Amniotic epithelial cell (primary cell): ENCODE results near the gene GMPPA.

Experiments used
- DNase-seq: peaks from one replicate; pipeline ENCODE4 v3.0.0-alpha.2; 2010; ENCODE audit warnings: low read depth

The GMPPA gene

DNA sequence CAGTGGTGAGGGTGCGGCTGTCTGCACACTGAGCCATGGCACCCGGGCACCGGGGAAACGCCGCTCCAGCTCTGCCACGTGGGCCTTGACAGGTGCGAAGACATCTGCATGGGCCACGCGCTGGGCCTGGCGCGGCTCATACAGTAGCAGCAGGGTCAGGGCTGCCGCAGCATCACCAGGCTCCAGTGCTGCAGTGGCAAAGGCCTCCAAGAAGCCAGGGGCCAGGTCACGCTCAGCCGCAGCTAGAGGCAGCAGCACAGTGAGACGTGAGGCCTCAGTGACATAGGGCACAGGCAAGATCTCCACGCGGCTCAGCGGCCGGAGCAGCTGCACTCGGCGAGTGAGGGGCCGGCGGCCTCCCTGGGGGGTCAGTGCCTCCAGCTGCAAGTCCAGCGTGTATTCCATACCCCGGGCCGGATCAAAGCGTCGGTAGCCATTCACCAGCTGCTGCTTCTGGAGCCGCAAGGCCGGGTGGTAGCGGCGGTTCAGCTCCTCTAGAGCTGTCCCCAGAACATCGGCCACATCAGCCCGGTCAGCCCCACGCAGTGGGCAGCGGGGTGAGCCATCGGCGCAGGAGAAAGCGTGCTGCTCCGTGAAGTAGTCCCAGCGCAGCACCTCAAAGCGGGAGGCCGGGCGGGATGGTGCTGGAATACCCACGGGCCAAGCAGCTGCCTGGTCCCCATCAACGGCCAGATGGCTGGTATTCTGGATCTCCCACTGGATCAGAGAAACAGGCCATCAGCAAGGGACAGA, 41.4 kb downstream of the GMPPA start:
- no peak for DNase-seq

DNA sequence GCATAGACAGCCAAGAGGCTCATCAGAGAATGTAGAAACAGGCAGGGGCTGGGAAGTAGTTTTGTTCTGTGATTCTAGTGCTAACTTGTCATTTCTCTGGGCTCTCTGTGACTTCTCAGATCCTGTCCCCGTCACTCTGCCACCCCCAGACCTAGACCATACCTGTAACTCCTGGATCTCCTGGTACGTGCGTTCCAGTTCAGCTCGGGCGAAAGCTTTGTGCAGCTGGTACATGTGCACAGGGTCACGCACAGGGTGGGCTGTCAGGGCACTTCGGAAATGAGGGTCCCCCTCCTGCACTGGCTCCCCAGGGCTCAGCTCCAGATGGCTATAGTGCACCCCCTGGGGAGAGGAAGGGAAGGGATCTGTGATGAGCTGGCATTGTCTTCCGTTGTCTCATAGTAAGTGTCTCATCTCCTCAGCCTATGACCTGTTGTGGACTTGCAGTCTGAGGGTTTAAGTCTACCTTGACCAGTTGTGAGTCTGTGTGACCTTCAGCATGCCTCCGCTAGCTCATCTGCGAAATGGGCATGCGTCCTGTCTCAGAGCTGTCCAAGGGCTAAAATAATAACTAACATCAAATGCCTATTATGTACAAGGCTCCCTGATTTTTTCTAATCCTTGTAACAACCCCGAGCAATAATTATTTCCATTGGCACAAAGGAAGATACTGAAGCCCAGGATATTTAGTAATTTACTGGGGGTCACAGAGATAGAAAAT, 42.3 kb downstream of the GMPPA start:
- no peak for DNase-seq

DNA sequence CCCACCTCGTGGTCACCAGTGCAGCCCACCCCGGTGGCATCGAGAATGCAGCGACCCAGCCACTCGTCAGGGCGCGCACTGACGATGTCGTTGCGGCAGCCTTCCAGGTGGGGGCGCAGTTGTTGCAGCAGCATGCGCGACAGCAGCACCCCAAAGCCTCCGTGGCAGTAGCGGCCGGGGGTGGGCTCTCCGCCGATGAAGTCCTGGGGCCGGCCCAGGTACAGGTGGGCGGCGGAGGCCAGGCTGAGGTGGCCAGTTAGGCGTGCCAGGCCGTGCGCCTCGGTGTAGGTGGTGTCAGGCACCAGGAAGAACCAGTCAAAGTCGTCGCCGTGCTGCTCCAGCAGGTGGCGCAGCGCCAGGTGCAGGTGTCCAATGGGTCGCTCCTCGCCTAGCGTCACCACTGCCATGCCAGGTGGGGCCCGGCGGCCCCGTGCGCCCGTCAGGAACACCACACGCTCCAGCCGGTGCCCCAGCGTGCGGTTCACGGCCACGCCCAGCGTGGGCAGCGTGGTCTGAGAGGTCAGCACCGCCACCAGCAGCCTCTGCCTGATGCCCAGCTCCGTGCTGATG, 43.0 kb downstream of the GMPPA start:
- DNase-seq = peak; percentile 52

DNA sequence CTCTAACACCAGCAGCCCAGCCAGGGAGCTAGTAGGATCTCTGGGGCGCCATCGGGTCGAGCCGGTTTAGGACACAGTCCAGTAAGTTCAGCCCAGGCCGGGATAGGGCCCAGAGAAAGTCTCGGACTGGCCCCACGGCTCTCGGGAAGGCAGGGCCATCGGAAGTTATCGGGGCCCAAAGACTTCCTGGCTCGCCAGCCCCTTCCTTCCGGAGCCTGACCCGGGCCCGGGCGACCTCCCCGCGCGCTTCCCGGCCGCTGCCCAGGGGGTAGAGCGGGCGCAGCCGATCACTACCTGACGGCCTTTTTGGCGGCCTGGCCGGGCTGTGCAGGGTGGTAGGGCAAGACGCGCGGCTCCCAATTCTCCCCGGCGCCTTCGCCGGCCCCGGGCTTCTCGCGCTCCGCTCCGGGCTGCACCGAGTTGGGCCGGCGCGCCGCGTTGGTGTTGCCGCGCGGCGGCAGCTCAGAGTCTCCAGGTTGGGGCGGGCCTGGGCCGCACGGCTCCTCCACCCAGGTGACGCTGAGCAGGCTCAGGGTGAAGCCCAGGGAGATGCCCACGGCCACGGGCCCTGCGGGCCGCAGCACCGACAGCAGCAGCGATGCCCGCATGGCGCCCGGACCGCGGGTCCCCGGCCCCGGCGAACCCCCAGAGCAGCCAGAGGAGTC, 44.4 kb downstream of the GMPPA start:
- no peak for DNase-seq

DNA sequence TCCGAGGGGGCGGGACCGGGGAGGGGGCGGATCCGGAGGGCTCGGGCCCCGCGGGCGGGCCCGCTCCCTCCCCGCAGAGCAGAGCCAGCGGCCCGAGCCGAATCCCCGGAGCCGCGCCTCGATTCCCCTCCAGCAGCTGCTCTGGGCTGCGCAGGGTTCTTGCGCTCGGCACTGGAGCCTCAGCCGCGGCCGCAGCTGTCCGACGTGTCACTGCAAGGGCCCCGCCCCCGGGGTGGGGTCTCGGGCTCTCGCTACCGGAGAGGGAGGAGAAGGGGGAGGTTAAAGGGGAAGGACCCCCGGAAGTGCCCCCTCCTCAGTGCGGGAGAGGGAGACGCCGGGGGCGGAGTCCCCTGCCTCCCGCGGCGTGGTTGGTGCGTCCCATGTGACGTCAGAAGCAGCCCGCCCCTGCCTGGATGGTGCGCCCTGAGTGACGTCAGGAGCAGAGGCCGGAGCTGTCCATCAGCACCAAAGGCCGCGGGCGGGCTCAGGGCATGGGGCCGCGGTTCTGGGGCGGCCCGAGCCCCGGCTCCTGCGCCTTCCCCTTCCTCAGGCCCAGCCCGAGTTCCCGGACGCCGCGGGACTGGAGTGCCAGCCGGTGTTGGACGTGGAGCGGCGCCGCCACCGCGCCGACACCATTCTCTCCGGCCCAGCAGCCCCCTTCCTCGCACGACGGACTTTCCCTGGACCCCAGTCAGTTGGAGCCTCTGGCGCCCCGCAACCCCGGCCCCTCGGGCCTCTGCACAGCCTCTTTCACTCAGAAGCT, 45.1 kb downstream of the GMPPA start, which contains the start of the genes CHPF and TMEM198:
TSS of gene CHPF (minus strand) at position 214 of the 763 bp plus-strand sequence. CDS start 271 bp downstream, outside the sequence.
TSS of gene TMEM198 (plus strand) at position 433 of the 763 bp plus-strand sequence. CDS start 700 bp downstream, outside the sequence.
- DNase-seq = peak; percentile 98

DNA sequence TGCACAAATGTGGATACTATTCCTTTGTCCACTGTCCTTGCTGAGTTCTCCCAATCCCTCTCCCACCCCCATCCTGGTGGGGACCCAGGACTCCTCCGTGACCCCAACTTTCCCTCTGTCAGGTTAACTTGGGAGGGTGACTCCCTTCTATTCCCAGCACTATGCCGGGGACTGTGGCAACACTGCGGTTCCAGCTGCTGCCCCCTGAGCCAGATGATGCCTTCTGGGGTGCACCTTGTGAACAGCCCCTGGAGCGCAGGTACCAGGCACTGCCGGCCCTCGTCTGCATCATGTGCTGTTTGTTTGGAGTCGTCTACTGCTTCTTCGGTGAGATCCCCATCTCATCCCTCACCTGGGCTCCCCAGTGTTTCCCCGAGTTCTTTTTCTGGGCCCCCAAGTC, 45.9 kb downstream of the GMPPA start:
- no peak for DNase-seq

DNA sequence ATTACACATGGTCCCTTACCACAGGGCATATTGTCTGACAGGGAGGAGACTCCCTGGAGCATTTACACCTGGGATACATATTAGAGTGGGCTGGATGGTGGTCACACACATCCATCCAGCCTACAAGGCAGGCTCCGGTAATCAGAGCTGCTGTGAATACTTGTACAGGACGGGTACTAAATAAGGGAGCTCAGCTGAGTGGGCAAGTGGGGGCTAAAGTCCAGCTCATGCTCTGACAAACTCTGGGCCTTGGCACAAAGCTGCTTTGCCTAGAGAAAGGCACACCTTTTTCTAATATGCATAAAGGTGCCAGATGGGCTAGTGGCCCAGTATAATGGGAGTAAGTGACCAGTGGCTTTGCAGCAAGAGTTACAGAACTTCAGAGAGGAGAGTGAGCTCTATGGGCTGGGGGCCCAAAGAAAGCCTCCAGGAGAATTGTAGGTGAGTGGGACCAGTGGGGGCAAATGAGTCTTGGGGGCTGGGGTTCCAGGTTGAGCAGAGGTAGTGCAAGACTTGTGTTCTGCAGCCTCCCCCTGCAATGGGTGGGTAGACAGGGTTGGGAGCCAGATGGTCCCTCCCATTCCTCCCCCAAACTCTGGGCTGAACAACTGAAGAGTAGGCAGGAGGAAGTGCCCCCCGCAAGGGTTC, 46.7 kb downstream of the GMPPA start:
- DNase-seq = no peak

DNA sequence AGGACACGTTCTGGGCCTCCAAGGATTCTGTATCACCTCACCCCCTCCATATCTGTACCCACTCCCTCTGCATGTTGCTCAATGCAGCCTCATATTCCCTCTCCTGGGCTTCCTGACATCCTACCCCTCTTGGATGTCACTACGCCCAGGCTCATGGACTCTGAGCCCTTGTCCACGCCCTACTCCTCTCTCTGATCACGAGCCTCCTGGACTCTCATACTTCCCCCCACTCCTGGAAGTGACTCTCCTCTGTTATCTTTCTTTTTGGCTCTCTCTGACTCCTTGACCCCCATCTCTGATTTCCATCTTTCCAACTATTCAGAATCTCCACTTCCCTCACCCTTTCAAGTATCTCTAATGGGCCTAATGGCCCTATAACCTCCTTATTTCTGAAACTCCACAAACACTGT, 47.3 kb downstream of the GMPPA start:
- no peak for DNase-seq

DNA sequence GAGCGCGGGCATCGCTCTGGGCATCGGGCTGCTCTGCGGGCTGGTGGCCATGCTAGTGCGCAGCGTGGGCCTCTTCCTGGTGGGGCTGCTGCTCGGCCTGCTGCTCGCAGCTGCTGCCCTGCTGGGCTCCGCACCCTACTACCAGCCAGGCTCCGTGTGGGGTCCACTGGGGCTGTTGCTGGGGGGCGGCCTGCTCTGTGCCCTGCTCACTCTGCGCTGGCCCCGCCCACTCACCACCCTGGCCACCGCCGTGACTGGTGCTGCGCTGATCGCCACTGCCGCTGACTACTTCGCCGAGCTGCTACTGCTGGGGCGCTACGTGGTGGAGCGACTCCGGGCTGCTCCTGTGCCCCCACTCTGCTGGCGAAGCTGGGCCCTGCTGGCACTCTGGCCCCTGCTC, 48.9 kb downstream of the GMPPA start:
- no peak for DNase-seq

DNA sequence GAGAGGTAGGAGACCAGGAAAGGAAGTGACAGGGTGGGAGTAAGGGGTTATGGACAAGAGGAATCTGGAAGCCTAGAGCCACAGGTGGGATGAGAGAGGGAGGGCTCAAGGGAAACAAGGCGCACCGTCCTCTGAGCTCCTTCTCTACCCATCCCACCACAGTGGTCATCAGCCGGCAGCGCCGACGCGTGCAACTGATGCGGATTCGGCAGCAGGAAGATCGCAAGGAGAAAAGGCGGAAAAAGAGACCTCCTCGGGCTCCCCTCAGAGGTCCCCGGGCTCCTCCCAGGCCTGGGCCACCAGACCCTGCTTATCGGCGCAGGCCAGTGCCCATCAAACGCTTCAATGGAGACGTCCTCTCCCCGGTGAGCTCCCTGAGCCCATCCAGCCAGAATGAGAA, 50.3 kb downstream of the GMPPA start:
- no peak for DNase-seq

DNA sequence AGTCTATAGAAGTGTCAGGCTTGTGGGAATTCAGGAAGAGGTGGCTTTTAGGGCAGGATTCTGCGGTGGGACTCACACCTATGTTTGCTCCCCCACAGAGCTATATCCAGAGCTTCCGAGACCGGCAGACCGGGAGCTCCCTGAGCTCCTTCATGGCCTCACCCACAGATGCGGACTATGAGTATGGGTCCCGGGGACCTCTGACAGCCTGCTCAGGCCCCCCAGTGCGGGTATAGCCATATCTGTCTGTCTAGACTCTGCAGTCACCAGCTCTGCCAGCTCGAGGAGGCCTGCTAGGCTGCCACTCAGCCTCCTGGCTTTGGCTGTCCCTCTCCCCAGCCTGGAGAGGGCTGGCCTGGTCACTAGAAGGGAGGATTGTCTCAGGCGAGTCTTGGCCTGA, 50.9 kb downstream of the GMPPA start:
- DNase-seq = no peak

DNA sequence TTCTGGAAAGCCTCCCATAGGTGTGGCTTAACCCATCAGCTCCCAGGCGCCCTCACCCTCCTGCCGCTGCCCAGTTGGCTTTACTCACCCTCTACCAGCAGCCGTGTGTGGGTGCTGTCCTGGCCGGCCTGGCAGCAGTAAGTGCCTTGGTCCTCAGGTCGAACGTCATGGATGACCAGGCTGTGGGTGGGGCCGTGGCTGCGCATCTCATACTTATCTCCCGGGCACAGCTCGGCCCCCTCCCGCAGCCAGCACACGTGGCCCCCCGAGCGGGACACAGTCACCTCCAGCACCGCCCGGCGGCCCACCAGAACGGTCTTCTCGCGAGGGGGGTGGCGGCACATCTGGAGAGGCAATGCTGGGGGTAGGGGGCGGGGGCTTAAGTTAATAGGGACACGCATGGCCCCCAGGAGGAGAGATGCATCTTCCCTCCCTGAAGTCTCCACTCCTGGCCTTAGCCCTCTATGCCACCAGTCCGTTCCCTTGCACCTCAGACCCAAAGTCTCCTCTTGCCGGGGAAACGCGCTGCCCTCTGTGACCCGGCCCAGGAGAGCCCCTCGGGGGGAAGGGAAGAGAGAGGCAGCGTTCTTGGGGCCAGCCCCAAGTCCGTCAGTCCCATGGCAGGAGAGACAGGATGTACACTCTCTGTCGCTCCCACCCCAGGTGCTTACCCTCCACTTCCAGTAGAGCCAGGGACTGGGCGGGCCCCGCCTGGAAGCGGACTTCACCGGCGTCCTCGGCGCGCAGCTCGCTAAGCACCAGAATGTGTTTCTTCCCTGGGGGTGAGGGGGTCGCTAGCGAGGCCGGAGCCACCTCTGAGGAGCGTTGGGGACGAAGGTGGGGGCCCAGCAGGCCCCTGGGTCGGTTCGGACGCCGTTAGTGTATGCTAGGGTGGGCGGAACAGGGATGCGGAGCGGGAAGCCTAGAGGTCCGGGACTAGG, 53.0 kb downstream of the GMPPA start:
- peak; percentile 56 for DNase-seq

DNA sequence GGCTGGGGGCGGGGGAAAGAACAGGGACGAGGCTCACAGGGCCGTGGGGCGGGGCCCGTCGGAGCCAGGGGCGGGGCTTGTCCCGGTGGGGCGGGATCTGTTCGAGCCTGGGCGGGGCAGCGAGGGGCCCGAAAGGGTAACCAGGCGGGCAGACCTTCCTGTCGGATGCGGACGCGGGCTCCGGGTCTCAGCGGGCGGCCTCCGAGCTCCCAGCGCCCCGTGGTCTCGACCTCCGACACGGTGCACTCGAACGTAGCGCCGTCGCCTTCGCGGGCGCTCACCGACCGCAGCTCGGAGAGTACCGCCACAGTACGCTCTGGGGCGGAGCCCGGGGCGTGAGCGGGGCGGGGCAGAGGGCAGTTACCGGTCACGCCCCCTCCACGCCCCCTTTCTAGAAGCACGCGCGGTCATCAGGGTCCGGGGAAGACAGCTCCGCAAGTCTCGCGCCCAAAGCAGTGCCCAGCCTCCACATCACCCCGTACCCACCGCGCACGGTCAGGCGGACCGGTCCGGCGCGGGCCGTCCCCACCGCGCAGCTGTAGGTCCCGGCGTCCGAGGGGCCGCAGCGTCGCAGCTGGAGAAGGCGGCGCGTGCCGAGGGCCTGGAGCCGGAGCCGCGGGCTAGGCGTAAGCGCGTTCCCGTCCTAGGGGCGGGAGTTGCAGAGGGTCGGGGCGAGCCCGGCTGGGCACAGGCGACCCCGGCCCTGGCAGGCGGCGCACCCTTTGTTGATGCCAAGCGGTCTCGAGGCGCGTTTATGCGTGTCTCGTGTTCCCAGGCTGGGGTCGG, 53.9 kb downstream of the GMPPA start:
- DNase-seq = peak; percentile 69

DNA sequence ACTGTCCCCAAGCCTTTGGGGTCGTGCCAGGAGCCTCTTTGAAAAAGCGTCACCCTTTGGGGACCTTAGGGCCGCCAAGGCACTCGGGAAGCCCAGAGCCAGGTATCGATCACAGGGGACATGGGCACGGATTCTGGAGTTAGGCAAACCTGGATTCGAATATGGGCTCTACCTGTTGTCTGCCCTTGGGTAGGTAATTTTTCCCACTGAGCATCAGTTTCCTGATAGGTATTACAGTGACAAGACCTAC, 54.4 kb downstream of the GMPPA start:
- no peak for DNase-seq

DNA sequence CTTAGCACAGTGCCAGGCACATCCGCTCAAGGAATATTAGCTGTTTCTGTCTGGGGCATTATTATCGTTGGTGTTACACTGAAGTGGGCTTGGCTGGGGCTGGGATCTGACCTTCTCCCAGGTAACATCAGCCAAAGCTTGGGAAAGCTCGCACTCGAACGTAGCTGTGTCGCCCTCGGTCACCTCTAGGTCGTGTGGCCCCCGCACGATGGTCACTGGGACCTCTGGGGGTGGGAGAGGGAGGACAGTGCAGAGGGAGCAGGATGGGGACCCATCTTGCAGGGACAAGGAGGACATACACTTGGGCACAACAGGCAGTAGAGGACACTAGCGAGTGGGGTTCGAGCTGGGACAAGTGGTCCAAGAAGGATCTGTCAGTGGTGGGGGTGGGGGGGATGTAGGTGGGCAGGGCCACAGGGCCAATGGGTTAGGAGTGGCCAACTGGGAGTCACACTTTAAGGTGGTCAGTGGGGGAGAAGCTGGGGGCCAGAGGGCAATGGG, 54.8 kb downstream of the GMPPA start:
- no peak for DNase-seq

DNA sequence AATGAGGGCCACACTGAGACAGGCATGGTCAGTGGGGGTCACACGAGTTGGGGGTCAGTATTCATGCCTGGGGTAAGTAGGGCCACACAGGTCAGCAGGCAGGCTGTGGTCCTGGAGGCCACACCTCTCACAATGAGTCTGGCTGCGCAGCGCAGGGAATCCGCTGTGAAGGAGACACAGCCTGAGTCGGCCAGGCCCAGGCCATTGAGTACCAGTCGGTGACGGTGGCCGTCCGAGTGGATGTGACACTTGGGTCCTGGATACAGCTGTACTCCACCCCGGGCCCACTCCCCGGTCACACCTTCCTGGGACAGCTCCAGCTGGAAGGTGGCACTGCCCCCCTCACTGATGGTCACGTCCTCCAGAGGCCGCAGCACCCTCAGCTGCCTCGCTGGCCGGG, 55.7 kb downstream of the GMPPA start:
- no peak for DNase-seq

DNA sequence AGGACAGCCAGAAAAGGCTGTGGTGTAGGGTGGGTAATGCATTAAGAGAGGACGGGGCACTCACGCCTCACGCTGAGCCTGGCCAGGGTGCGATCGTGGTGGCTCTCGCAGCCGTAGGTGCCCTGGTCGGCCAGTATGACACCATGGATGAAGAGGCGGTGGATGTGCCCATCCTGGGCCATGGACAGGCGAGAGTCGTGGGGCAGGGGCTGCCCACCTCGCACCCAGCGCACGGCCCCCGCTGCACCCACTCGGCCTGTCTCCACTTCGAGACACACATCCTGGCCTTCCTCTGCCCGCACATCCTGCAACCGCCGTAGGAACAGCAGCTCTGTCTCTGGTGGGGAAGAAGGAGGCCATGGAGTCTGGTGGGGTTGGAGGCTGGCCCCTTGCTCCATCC, 57.3 kb downstream of the GMPPA start:
- no peak for DNase-seq

DNA sequence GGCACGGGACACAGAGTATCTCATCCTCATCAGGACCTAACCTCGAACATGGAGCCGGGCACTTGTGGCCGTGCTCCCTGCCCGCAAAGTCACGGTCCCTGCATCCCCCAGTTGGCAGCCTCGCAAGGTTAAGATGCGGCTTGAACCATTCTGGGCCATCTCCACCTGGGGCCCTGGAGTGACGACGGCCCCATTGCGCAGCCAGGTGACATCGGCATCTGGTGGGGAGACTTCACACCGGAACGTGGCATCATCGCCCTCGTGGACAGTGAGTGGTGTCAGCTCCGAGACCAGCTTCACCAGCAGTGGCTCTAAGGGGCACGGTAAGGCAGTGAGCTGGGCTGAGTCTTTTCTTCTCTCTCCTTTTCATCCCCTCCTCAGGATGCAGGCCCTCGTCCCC, 57.7 kb downstream of the GMPPA start:
- no peak for DNase-seq
